HG03060 (cell line): ENCODE measurements around the gene DISC1.
"Not testable (repeated sequence)": the region's sequence is repeated elsewhere in the genome, so short reads cannot be mapped to it uniquely, and the experiment has no call there.

Experiments used
- ATAC-seq: cut with Tn5 transposase; IDR thresholded peaks from one replicate; pipeline ENCODE4 v1.9.1; 2021; ENCODE audit warnings: low read depth, moderate number of reproducible peaks; ENCODE audit not compliant: unreplicated experiment

DISC1 gene

GRCh38 chr1:231969761-231970160 is 343.2 kb downstream of the DISC1 start:
- not testable (repeated sequence) for ATAC-seq

- no peak for ATAC-seq
These were observed 344.1 kb downstream of the DISC1 start for GRCh38 chr1:231970684-231971083.

GRCh38 chr1:231971397-231972110 is 345.0 kb downstream of the DISC1 start:
- no peak for ATAC-seq

GRCh38 chr1:231972111-231972445 is 345.5 kb downstream of the DISC1 start:
- no peak for ATAC-seq

- ATAC-seq: no peak
These were observed 347.2 kb downstream of the DISC1 start for GRCh38 chr1:231973830-231974229.

- no peak for ATAC-seq
These were observed 349.6 kb downstream of the DISC1 start for GRCh38 chr1:231976231-231976630.

- no peak for ATAC-seq
These were observed 355.1 kb downstream of the DISC1 start for GRCh38 chr1:231981675-231982074.

- no peak for ATAC-seq
These were observed 356.4 kb downstream of the DISC1 start for GRCh38 chr1:231982871-231983587.

- ATAC-seq: no peak
These were observed 357.1 kb downstream of the DISC1 start for GRCh38 chr1:231983588-231984193.

- no peak for ATAC-seq
These were observed 358.9 kb downstream of the DISC1 start for GRCh38 chr1:231985296-231986023.

- no peak for ATAC-seq
These were observed 360.2 kb downstream of the DISC1 start for GRCh38 chr1:231986631-231987336.

- ATAC-seq: no peak
These were observed 363.8 kb downstream of the DISC1 start for GRCh38 chr1:231990388-231990787.

GRCh38 chr1:231991231-231991630 is 364.6 kb downstream of the DISC1 start:
- ATAC-seq: no peak

- no peak for ATAC-seq
These were observed 367.4 kb downstream of the DISC1 start for GRCh38 chr1:231993968-231994455.

- no peak for ATAC-seq
These were observed 372.2 kb downstream of the DISC1 start for GRCh38 chr1:231998791-231999190.

- no peak for ATAC-seq
These were observed 378.7 kb downstream of the DISC1 start for GRCh38 chr1:232005300-232005699.

- ATAC-seq: no peak
These were observed 383.2 kb downstream of the DISC1 start for GRCh38 chr1:232009741-232010140.

GRCh38 chr1:232011961-232012360 is 385.4 kb downstream of the DISC1 start:
- no peak for ATAC-seq

GRCh38 chr1:232012773-232013386 is 386.3 kb downstream of the DISC1 start:
- no peak for ATAC-seq

- no peak for ATAC-seq
These were observed 388.4 kb downstream of the DISC1 start for GRCh38 chr1:232014941-232015340.
